Suprapubic skin (tissue), 4 donors: ENCODE data around the gene KLHDC7B. TPM values are rescaled to one million over a fixed set of nuclear protein-coding genes. Genes with fewer than 3 reads are reported as not detected.
"Not testable (repeated sequence)": the region's sequence is repeated elsewhere in the genome, so short reads cannot be mapped to it uniquely, and the experiment has no call there.

Experiments used
- DNase-seq, 2 donors: peaks; one replicate each; pipeline ENCODE4 v3.0.0-alpha.2; 2019; ENCODE audit warnings: low spot score in 2 of 2
- H3K27ac ChIP-seq: fragments of 200-600 bp; sonication (generic); one replicate; pipeline ENCODE4 v1.5.1; 2019
- H3K27me3 ChIP-seq: fragments of 200-600 bp; sonication (generic); one replicate; pipeline ENCODE4 v1.5.1; 2019
- H3K36me3 ChIP-seq: fragments of 200-600 bp; sonication (generic); one replicate; pipeline ENCODE4 v1.5.1; 2019
- H3K4me1 ChIP-seq: fragments of 200-600 bp; sonication (generic); one replicate; pipeline ENCODE4 v1.5.1; 2019
- H3K4me3 ChIP-seq: fragments of 200-600 bp; sonication (generic); one replicate; pipeline ENCODE4 v1.5.1; 2019; ENCODE audit warnings: mild to moderate bottlenecking
- H3K9me3 ChIP-seq: fragments of 200-600 bp; sonication (generic); one replicate; pipeline ENCODE4 v1.5.1; 2019
- EP300 ChIP-seq: sonication (generic); formaldehyde crosslinking; IDR thresholded peaks from one replicate; pipeline ENCODE4 v1.6.1; 2017; ENCODE audit warnings: antibody characterized with exemption
- POLR2A ChIP-seq, 2 donors: fragments of 450-650 bp; IDR thresholded peaks; one replicate each; pipeline ENCODE4 v1.6.1; 2017; ENCODE audit warnings: antibody characterized with exemption in 2 of 2, mild to moderate bottlenecking in 2 of 2, moderate library complexity in 2 of 2
- POLR2AphosphoS5 ChIP-seq, 3 donors: sonication (generic); formaldehyde crosslinking; IDR thresholded peaks; one replicate each; pipeline ENCODE4 v1.6.1; 2017; ENCODE audit warnings: antibody characterized with exemption in 3 of 3
- WGBS: methylation state at CpG from one replicate; pipeline ENCODE4 v1.1.5; 2018; 5-methylcytosine and 5-hydroxymethylcytosine counted together
- total RNA-seq, 4 donors: library from RNA; depleted of rRNA; stranded (reverse); fragments of >200 nt; gene quantifications; one replicate each; pipeline ENCODE4 v1.1.0, GENCODE V29; 2016
- TF ChIP-seq, protein P1 (sequence below), 2 donors: fragments of 200-600 bp in 1 of 2; fragments of 450-650 bp in 1 of 2; sonication (generic) in 1 of 2; IDR thresholded peaks; one replicate each; pipeline ENCODE4 v1.5.1; 2016 to 2019; ENCODE audit warnings: antibody characterized with exemption in 2 of 2, mild to moderate bottlenecking in 1 of 2, moderate library complexity in 1 of 2

Gene KLHDC7B
- total RNA-seq, 4 donors from 2014 or later, result 0.26 TPM; not detected in 3

DNA sequence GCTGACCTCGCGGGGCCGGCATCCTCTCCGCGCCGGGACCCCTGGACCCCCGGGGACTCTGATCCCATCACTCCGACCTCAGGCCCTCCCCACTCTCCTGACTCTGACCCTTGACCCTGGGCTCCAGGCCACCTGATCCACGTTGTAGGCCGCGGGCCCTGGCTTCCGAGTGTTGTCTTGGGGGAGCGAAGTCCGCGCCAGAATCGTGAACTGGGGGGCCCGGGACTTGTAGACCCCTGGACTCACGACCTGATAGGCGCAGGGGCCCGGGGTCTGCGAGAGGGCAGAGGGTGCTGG lies 15.2 kb upstream of the KLHDC7B start:
- TF ChIP-seq POLR2AphosphoS5 (IDR thresholded peaks at IDR 0.05) (no peak), EP300 (no peak), POLR2A (IDR thresholded peaks at IDR 0.05) (no peak)
- TF ChIP-seq, protein P1, sequence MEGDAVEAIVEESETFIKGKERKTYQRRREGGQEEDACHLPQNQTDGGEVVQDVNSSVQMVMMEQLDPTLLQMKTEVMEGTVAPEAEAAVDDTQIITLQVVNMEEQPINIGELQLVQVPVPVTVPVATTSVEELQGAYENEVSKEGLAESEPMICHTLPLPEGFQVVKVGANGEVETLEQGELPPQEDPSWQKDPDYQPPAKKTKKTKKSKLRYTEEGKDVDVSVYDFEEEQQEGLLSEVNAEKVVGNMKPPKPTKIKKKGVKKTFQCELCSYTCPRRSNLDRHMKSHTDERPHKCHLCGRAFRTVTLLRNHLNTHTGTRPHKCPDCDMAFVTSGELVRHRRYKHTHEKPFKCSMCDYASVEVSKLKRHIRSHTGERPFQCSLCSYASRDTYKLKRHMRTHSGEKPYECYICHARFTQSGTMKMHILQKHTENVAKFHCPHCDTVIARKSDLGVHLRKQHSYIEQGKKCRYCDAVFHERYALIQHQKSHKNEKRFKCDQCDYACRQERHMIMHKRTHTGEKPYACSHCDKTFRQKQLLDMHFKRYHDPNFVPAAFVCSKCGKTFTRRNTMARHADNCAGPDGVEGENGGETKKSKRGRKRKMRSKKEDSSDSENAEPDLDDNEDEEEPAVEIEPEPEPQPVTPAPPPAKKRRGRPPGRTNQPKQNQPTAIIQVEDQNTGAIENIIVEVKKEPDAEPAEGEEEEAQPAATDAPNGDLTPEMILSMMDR (IDR thresholded peaks at IDR 0.05), result no peak
- H3K4me3 ChIP-seq, result peak overlapping the region; percentile 81
- no peak for DNase-seq
- peaks cover 73% of the 10 kb centered on the region for H3K4me1 ChIP-seq
- H3K27me3 ChIP-seq, result no peaks in the 10 kb centered on the region
- H3K36me3 ChIP-seq, result no peaks in the 10 kb centered on the region
- H3K9me3 ChIP-seq, result no peaks in the 10 kb centered on the region
- peak overlapping the region; percentile 93 for H3K27ac ChIP-seq
- 2% methylated on average over 9 of the region's 21 CpGs for WGBS

DNA sequence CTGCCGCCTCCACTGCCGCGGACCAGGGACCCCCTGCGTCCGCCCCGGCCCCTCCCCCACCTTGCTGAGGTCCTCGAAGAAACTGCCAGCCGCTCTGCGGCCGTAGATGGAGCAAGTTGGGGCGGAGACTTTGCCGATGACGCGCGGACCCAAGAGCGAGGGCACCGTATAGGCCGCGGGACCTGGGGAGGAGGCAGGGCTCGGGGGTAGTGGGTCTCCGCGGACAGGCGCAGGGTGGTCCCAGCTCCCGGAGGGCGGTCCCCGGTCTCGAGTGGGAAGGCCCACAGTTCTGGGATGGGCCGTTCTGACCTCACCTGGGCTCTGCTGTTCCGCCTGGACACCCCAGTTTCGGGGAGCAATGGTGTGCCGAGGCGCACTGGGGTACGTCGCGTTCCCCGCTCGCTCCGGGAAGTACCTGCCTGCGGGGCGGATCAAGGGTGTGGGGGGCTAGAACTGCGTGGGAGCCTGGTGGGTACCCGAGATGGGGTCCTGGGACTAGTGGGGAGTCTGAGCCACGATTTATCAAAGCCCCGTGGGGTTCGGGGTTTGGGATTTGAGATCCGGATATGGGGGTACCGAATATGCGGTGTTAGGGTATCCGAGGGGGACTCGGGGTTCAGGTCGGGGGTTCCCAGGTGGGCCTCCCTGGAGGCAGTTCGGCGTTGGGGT lies 14.7 kb upstream of the KLHDC7B start:
- DNase-seq, result peak; percentile 94
- H3K4me3 ChIP-seq, result peak overlapping the region; percentile 81
- H3K27ac ChIP-seq, result peak overlapping the region; percentile 93
- WGBS, result 5% methylated on average over 31 of the region's 53 CpGs
- no peaks in the 10 kb centered on the region for H3K36me3 ChIP-seq
- TF ChIP-seq POLR2A (IDR thresholded peaks at IDR 0.05) (peak in 1 of 2 donors; percentile 85), POLR2AphosphoS5 (IDR thresholded peaks at IDR 0.05) (peak; percentile 40 to 75 (median 56)), EP300 (no peak)
- H3K9me3 ChIP-seq, result no peaks in the 10 kb centered on the region
- H3K27me3 ChIP-seq, result no peaks in the 10 kb centered on the region
- H3K4me1 ChIP-seq, result peaks cover 70% of the 10 kb centered on the region

GRCh38 chr22:50531546-50531961 lies 14.1 kb upstream of the KLHDC7B start:
- DNase-seq, result peak in 1 of 2 donors; percentile 87
- H3K4me1 ChIP-seq, result peaks cover 64% of the 10 kb centered on the region
- no peaks in the 10 kb centered on the region for H3K36me3 ChIP-seq
- H3K27me3 ChIP-seq, result no peaks in the 10 kb centered on the region
- no peaks in the 10 kb centered on the region for H3K9me3 ChIP-seq
- peak overlapping the region; percentile 93 for H3K27ac ChIP-seq
- TF ChIP-seq, protein P1 (IDR thresholded peaks at IDR 0.05), result no peak
- no peak for TF ChIP-seq POLR2AphosphoS5 (IDR thresholded peaks at IDR 0.05)
- no peak for TF ChIP-seq EP300
- TF ChIP-seq POLR2A (IDR thresholded peaks at IDR 0.05), result no peak
- H3K4me3 ChIP-seq, result peak overlapping the region; percentile 81
- WGBS, result 0% methylated on average over 1 of the region's 44 CpGs

GRCh38 chr22:50531962-50532674 lies 13.6 kb upstream of the KLHDC7B start:
- DNase-seq, result peak; percentile 92 to 94
- Histone ChIP-seq H3K4me3 (peak overlapping the region; percentile 81), H3K9me3 (no peaks in the 10 kb centered on the region), H3K27ac (peak overlapping the region; percentile 93), H3K4me1 (peaks cover 59% of the 10 kb centered on the region), H3K27me3 (no peaks in the 10 kb centered on the region), H3K36me3 (no peaks in the 10 kb centered on the region)
- TF ChIP-seq, protein P1 (IDR thresholded peaks at IDR 0.05), result no peak
- TF ChIP-seq POLR2A (IDR thresholded peaks at IDR 0.05) (peak in 1 of 2 donors; percentile 17), POLR2AphosphoS5 (IDR thresholded peaks at IDR 0.05) (no peak), EP300 (no peak)
- WGBS, result 6% methylated on average over 26 of the region's 56 CpGs

DNA sequence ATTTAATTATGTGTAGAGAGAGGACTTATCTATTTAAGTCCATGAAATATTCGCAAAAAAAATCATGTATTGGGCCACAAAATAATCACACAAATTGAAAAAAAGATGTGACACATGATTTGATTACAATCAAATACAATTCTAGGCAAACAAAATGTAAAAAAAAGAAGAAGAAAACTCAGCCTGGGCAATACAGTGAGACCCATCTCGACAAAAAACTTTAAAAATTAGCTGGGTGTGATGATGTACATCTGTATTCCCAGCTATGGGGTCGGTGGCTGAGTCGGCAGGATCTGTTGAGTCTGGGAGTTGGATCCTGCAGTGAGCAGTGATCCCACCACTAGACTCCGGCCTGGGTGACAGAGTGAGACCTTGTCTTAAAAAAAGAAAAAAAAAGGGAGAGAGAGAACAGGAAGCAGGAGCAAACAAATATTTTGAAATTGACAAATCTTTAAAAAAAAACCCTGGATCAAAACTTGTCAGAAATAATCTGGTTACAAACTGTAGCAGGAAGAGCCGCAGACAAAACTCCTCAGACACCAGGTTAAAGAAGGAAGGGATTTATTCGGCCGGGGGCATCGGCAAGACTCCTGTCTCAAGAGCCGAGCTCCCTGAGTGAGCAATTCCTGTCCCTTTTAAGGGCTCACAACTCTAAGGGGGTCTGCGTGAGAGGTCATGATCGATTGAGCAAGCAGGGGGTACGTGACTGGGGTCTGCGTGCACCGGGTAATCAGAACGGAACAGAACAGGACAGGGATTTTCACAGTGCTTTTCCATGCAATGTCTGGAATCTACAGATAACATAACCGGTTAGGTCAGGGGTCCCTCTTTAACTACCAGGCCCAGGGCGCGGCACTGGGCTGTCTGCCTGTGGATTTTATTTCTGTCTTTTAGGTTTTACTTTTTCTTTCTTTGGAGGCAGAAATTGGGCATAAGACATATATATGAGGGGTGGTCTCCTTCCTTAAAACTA lies 12.6 kb upstream of the KLHDC7B start:
- H3K4me1 ChIP-seq, result peaks cover 60% of the 10 kb centered on the region
- no peaks in the 10 kb centered on the region for H3K36me3 ChIP-seq
- no peak for DNase-seq
- H3K27ac ChIP-seq, result peak overlapping the region; percentile 93
- H3K4me3 ChIP-seq, result peak overlapping the region; percentile 81
- no peaks in the 10 kb centered on the region for H3K27me3 ChIP-seq
- TF ChIP-seq EP300 (no peak), POLR2A (IDR thresholded peaks at IDR 0.05) (no peak), POLR2AphosphoS5 (IDR thresholded peaks at IDR 0.05) (no peak)
- TF ChIP-seq, protein P1 (IDR thresholded peaks at IDR 0.05), result no peak
- H3K9me3 ChIP-seq, result no peaks in the 10 kb centered on the region
- 73% methylated on average over 19 of the region's 19 CpGs for whole genome bisulfite sequencing

DNA sequence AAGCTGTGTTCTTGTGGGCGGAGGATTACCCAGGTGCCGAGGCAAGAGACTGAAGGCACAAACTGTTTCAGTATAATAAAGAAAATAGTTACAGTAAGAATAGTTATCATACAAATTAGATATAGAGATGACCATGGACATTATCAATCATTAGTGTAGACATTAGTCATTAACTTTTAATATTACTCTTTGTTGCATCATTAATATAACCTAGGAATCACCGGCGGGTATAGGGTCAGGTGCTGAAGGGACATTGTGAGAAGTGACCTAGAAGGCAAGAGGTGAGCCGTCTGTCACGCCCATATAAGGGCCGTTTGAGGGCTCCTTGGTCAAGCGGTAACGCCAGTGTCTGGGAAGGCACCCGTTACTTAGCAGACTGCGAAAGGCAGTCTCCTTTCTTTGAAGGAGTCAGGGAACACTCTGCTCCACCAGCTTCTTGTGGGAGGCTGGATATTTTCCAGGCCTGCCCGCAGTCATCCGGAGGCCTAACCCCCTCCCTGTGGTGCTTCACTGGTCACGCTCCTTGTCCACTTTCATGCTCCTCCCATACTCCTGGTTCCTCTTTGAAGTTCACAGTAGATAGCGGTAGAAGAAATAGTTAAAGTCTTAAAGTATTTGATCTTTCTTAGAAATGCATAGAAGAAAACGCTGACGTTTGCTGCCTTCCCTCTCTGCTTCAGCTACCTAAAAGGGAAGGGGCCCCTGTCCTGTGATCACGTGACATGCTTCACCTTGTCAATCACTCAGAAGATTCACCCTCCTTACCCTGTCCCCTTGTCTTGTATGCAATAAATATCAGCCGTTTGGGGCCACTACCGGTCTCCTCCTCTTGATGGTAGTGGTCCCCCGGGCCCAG lies 11.6 kb upstream of the KLHDC7B start:
- Histone ChIP-seq H3K4me1 (peaks cover 68% of the 10 kb centered on the region), H3K27ac (peak overlapping the region; percentile 93)
- H3K4me3 ChIP-seq, H3K9me3 ChIP-seq, H3K27me3 ChIP-seq, DNase-seq, H3K36me3 ChIP-seq: not testable (repeated sequence)
- WGBS, result 59% methylated on average over 21 of the region's 21 CpGs
